Measurements from ENCODE around the gene PTH1R. TPM values are rescaled to one million over a fixed set of nuclear protein-coding genes. Genes with fewer than 3 reads are reported as not detected.

PTH1R gene
- total and polyA plus RNA-seq, 2 donors (not counting 1 experiment from before 2014, with no cell fraction given), result 0.67 to 4.3 TPM

GRCh38 chr3:46860017-46860809 is 17.3 kb upstream of the PTH1R start:
- H3K4me1 ChIP-seq (ENCODE audit: control insufficient read depth, extremely low read depth, insufficient read depth, low read length), result peaks cover 3% of the 10 kb centered on the region
- H2AFZ ChIP-seq (ENCODE audit: low read length), result no peak overlapping the region
- H3K27me3 ChIP-seq (ENCODE audit: control insufficient read depth, insufficient read depth, low read length), result peaks cover 12% of the 10 kb centered on the region
- no peaks in the 10 kb centered on the region for H3K9me3 ChIP-seq (ENCODE audit: control insufficient read depth, insufficient read depth, low read depth, low read length)
- DNase-seq (ENCODE audit: low read depth in 2 of 2), result no peak
- H4K20me1 ChIP-seq (ENCODE audit: control insufficient read depth, extremely low read depth, insufficient read depth, low read length), result no peaks in the 10 kb centered on the region
- H3K4me3 ChIP-seq (replicated peaks in 1 of 4; ENCODE audit: control extremely low read depth in 1 of 4, insufficient read depth in 1 of 4, low read depth in 3 of 4, low read length in 4 of 4), result no peak overlapping the region
- no peak overlapping the region for H3K4me2 ChIP-seq (ENCODE audit: extremely low read depth, insufficient read depth, low read length)
- no peaks in the 10 kb centered on the region for H3K79me2 ChIP-seq (ENCODE audit: control insufficient read depth, insufficient read depth, low read length)
- no peaks in the 10 kb centered on the region for H3K36me3 ChIP-seq (ENCODE audit: control insufficient read depth, insufficient read depth, low read length)
- TF ChIP-seq, protein P1, sequence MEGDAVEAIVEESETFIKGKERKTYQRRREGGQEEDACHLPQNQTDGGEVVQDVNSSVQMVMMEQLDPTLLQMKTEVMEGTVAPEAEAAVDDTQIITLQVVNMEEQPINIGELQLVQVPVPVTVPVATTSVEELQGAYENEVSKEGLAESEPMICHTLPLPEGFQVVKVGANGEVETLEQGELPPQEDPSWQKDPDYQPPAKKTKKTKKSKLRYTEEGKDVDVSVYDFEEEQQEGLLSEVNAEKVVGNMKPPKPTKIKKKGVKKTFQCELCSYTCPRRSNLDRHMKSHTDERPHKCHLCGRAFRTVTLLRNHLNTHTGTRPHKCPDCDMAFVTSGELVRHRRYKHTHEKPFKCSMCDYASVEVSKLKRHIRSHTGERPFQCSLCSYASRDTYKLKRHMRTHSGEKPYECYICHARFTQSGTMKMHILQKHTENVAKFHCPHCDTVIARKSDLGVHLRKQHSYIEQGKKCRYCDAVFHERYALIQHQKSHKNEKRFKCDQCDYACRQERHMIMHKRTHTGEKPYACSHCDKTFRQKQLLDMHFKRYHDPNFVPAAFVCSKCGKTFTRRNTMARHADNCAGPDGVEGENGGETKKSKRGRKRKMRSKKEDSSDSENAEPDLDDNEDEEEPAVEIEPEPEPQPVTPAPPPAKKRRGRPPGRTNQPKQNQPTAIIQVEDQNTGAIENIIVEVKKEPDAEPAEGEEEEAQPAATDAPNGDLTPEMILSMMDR (conservative IDR thresholded peaks at IDR 0.05 in 1 of 2, IDR thresholded peaks at IDR 0.05 in 1 of 2; ENCODE audit: low read depth in 1 of 2, low read length in 2 of 2), result peak; percentile 20 to 50
- no peak for TF ChIP-seq EZH2 (IDR thresholded peaks at IDR 0.05; ENCODE audit: low read length, missing control alignments)
- H3K27ac ChIP-seq (ENCODE audit: insufficient read depth, low read length), result no peak overlapping the region
- H3K9ac ChIP-seq (ENCODE audit: insufficient read depth, low read length), result no peak overlapping the region

DNA sequence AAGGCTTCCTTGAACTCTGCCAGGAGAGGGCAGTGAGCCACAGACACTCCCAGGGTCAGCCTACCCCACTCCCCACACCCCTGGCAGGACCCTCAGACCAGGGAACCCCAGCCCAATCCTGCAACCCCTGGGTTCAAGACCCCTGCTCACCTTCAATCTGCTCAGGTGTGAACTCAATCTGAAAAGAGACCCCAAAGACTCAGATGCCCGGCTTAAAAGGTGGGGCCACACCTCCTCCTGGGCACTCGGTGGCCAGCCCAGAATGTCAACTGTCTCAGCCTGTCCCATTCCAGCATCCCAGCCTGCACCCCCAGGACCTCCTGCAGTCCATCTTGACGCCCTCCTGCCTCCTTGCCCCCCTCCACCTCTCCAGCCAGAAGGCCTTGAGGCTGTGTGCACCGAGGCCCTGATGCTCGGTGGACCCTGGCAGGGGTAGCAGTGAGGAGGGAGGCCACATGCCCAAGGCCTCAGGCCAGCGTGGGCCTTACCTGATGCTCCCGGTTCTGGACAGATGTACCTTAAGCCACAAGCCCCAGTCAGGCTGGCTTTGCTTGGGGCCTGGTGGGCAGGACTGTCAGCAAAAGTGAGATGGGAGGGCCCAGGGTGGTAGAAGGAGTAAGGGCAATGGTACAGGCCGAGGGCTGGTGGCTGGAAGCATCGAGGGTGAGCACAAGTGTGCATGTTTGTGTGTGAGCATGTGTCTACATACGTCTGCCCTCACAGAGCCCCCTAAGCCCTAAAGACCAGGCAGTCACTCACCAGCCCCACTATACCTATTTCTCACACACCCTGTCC is 16.5 kb upstream of the PTH1R start:
- TF ChIP-seq EZH2 (IDR thresholded peaks at IDR 0.05; ENCODE audit: low read length, missing control alignments), result no peak
- TF ChIP-seq, protein P1 (conservative IDR thresholded peaks at IDR 0.05 in 1 of 2, IDR thresholded peaks at IDR 0.05 in 1 of 2; ENCODE audit: low read depth in 1 of 2, low read length in 2 of 2), result no peak
- Histone ChIP-seq H3K9ac (ENCODE audit: insufficient read depth, low read length) (no peak overlapping the region), H3K36me3 (ENCODE audit: control insufficient read depth, insufficient read depth, low read length) (no peaks in the 10 kb centered on the region), H3K79me2 (ENCODE audit: control insufficient read depth, insufficient read depth, low read length) (no peaks in the 10 kb centered on the region), H4K20me1 (ENCODE audit: control insufficient read depth, extremely low read depth, insufficient read depth, low read length) (no peaks in the 10 kb centered on the region), H3K4me1 (ENCODE audit: control insufficient read depth, extremely low read depth, insufficient read depth, low read length) (peaks cover 3% of the 10 kb centered on the region), H3K9me3 (ENCODE audit: control insufficient read depth, insufficient read depth, low read depth, low read length) (no peaks in the 10 kb centered on the region), H3K27me3 (ENCODE audit: control insufficient read depth, insufficient read depth, low read length) (peaks cover 11% of the 10 kb centered on the region), H3K4me3 (replicated peaks in 1 of 4; ENCODE audit: control extremely low read depth in 1 of 4, insufficient read depth in 1 of 4, low read depth in 3 of 4, low read length in 4 of 4) (no peak overlapping the region), H2AFZ (ENCODE audit: low read length) (no peak overlapping the region), H3K4me2 (ENCODE audit: extremely low read depth, insufficient read depth, low read length) (no peak overlapping the region), H3K27ac (ENCODE audit: insufficient read depth, low read length) (no peak overlapping the region)
- DNase-seq (ENCODE audit: low read depth in 2 of 2), result no peak

GRCh38 chr3:46861605-46862368 is 15.7 kb upstream of the PTH1R start:
- no peaks in the 10 kb centered on the region for H3K79me2 ChIP-seq (ENCODE audit: control insufficient read depth, insufficient read depth, low read length)
- no peaks in the 10 kb centered on the region for H3K36me3 ChIP-seq (ENCODE audit: control insufficient read depth, insufficient read depth, low read length)
- H3K4me1 ChIP-seq (ENCODE audit: control insufficient read depth, extremely low read depth, insufficient read depth, low read length), result peaks cover 3% of the 10 kb centered on the region
- peaks cover 11% of the 10 kb centered on the region for H3K27me3 ChIP-seq (ENCODE audit: control insufficient read depth, insufficient read depth, low read length)
- TF ChIP-seq EZH2 (IDR thresholded peaks at IDR 0.05; ENCODE audit: low read length, missing control alignments), result no peak
- TF ChIP-seq, protein P1 (conservative IDR thresholded peaks at IDR 0.05 in 1 of 2, IDR thresholded peaks at IDR 0.05 in 1 of 2; ENCODE audit: low read depth in 1 of 2, low read length in 2 of 2), result no peak
- no peak overlapping the region for H3K4me2 ChIP-seq (ENCODE audit: extremely low read depth, insufficient read depth, low read length)
- H4K20me1 ChIP-seq (ENCODE audit: control insufficient read depth, extremely low read depth, insufficient read depth, low read length), result no peaks in the 10 kb centered on the region
- no peaks in the 10 kb centered on the region for H3K9me3 ChIP-seq (ENCODE audit: control insufficient read depth, insufficient read depth, low read depth, low read length)
- H2AFZ ChIP-seq (ENCODE audit: low read length), result no peak overlapping the region
- no peak overlapping the region for H3K9ac ChIP-seq (ENCODE audit: insufficient read depth, low read length)
- DNase-seq (ENCODE audit: low read depth in 2 of 2), result no peak
- H3K4me3 ChIP-seq (replicated peaks in 1 of 4; ENCODE audit: control extremely low read depth in 1 of 4, insufficient read depth in 1 of 4, low read depth in 3 of 4, low read length in 4 of 4), result no peak overlapping the region
- no peak overlapping the region for H3K27ac ChIP-seq (ENCODE audit: insufficient read depth, low read length)
